ENCODE results near the gene TMIGD1. TPM values are rescaled to one million over a fixed set of nuclear protein-coding genes. Genes with fewer than 3 reads are reported as not detected.
"Not testable (repeated sequence)": the region's sequence is repeated elsewhere in the genome, so short reads cannot be mapped to it uniquely, and the experiment has no call there.

TMIGD1 gene
- total and polyA plus RNA-seq, 2 donors (not counting 3 experiments of a cell fraction or from before 2014, with no cell fraction given), result not detected

DNA sequence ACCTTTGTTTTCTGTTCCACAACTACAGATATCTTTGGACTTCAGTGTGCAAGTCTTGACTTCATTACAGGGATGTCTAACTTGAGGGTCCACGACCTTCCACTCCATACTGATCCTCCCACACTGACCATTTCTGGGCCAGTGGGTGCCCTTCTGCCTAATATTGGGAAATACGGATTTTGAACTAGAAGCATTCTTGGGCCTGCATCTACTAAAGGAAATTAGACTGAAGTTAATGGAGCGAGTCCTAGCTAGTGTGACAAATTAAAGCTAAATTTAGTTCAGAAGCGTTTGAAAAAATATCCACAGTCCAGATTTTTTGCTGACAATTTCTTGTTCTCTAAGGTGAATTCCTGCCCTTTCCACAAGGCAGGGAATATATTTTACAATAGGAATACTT, 9.9 kb upstream of the TMIGD1 start:
- Histone ChIP-seq H3K4me3 (replicated peaks in 1 of 3; ENCODE audit: insufficient read depth in 1 of 3, low read depth in 1 of 3, low read length in 3 of 3) (no peak overlapping the region), H3K27ac (ENCODE audit: insufficient read depth, low read depth, low read length) (no peak overlapping the region), H2AFZ (ENCODE audit: low read depth, low read length) (no peak overlapping the region), H3K36me3 (ENCODE audit: control insufficient read depth in 2 of 2, extremely low read depth in 1 of 2, insufficient read depth in 2 of 2, low read length in 2 of 2) (no peaks in the 10 kb centered on the region), H3K9me3 (replicated peaks; ENCODE audit: control insufficient read depth, insufficient read depth, low read length) (no peaks in the 10 kb centered on the region), H3K27me3 (ENCODE audit: control insufficient read depth in 2 of 2, insufficient read depth in 2 of 2, low read length in 2 of 2) (no peaks in the 10 kb centered on the region), H3K79me2 (ENCODE audit: control insufficient read depth, insufficient read depth, low read length) (no peaks in the 10 kb centered on the region), H3K4me1 (ENCODE audit: control insufficient read depth, extremely low read depth, insufficient read depth, low read length) (peaks cover 26% of the 10 kb centered on the region), H3K9me1 (replicated peaks; ENCODE audit: control insufficient read depth, extremely low read depth, insufficient read depth, low read length) (no peaks in the 10 kb centered on the region), H3K4me2 (ENCODE audit: insufficient read depth, low read length) (no peak overlapping the region), H3K9ac (replicated peaks; ENCODE audit: extremely low read depth, insufficient read depth, low read length) (no peak overlapping the region), H4K20me1 (replicated peaks; ENCODE audit: control insufficient read depth, extremely low read depth, insufficient read depth, low read length) (no peaks in the 10 kb centered on the region)
- CTCF ChIA-PET, result interaction anchor here (1.5 kb wide), 1 partner anchor 9 kb away, joined by 4 read pairs; no protein-coding TSS in a partner anchor
- intact Hi-C loops (cut with micrococcal nuclease), result loop anchor here (5.0 kb wide), 1 partner anchor 374 kb away; no protein-coding TSS in a partner anchor
- BruUV-seq (replicated peaks), result no TSS peak
- POLR2A ChIA-PET, result no interaction called here
- TF ChIP-seq JUN (IDR thresholded peaks at IDR 0.05; ENCODE audit: borderline replicate concordance, insufficient read depth, insufficient read length, low read depth), result no peak
- TF ChIP-seq, protein P1, sequence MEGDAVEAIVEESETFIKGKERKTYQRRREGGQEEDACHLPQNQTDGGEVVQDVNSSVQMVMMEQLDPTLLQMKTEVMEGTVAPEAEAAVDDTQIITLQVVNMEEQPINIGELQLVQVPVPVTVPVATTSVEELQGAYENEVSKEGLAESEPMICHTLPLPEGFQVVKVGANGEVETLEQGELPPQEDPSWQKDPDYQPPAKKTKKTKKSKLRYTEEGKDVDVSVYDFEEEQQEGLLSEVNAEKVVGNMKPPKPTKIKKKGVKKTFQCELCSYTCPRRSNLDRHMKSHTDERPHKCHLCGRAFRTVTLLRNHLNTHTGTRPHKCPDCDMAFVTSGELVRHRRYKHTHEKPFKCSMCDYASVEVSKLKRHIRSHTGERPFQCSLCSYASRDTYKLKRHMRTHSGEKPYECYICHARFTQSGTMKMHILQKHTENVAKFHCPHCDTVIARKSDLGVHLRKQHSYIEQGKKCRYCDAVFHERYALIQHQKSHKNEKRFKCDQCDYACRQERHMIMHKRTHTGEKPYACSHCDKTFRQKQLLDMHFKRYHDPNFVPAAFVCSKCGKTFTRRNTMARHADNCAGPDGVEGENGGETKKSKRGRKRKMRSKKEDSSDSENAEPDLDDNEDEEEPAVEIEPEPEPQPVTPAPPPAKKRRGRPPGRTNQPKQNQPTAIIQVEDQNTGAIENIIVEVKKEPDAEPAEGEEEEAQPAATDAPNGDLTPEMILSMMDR (IDR thresholded peaks at IDR 0.05; ENCODE audit: extremely low read depth in 1 of 2, insufficient read depth in 1 of 2, low read depth in 1 of 2, low read length in 2 of 2), result no peak
- no peak for TF ChIP-seq POLR2A (IDR thresholded peaks at IDR 0.05; ENCODE audit: low read depth, low read length)
- TF ChIP-seq, protein P2, sequence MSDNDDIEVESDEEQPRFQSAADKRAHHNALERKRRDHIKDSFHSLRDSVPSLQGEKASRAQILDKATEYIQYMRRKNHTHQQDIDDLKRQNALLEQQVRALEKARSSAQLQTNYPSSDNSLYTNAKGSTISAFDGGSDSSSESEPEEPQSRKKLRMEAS (IDR thresholded peaks at IDR 0.05; ENCODE audit: insufficient read depth, insufficient read length), result no peak
- TF ChIP-seq EZH2 (IDR thresholded peaks at IDR 0.05; ENCODE audit: borderline replicate concordance, low read depth, low read length, severe bottlenecking), result no peak
- no peak for TF ChIP-seq GATA2 (IDR thresholded peaks at IDR 0.05; ENCODE audit: insufficient read depth, insufficient read length, low read depth, low read length)
- TF ChIP-seq FOS (IDR thresholded peaks at IDR 0.05; ENCODE audit: borderline replicate concordance, insufficient read depth, low read length), result no peak
- no peak for TF ChIP-seq MYC (IDR thresholded peaks at IDR 0.05; ENCODE audit: low read depth, low read length)
- no peak for TF ChIP-seq POLR2AphosphoS5 (IDR thresholded peaks at IDR 0.05; ENCODE audit: insufficient read depth, low read depth, low read length)
- FAIRE-seq, result no peak
- dilution Hi-C loops (cut with MboI; ENCODE audit: extremely low pct_ligation_motif_present, low sequenced_read_pairs), result no loop called here
- DNase-seq (ENCODE audit: low read depth, low spot score), result no peak

DNA sequence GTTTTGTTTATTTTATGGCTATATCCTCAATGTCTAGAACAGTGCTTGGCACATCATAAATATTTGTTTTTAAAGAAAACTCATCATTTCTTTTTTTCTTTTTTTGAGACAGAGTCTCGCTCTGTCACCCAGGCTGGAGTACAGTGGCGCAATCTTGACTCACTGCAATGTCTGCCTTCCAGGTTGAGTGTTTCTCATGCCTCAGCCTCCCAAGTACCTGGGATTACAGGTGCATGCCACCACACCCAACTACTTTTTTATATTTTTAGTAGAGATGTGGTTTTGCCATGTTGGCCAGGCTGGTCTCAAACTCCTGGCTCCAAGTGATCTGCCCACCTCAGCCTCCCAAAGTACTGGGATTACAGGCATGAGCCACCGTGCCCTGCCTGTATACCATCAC, 9.4 kb upstream of the TMIGD1 start:
- FAIRE-seq; BruUV-seq (replicated peaks); H3K9ac ChIP-seq (replicated peaks; ENCODE audit: extremely low read depth, insufficient read depth, low read length); H3K9me3 ChIP-seq (replicated peaks; ENCODE audit: control insufficient read depth, insufficient read depth, low read length); H3K36me3 ChIP-seq (ENCODE audit: control insufficient read depth in 2 of 2, extremely low read depth in 1 of 2, insufficient read depth in 2 of 2, low read length in 2 of 2); H3K79me2 ChIP-seq (ENCODE audit: control insufficient read depth, insufficient read depth, low read length); H4K20me1 ChIP-seq (replicated peaks; ENCODE audit: control insufficient read depth, extremely low read depth, insufficient read depth, low read length); POLR2A ChIA-PET; H2AFZ ChIP-seq (ENCODE audit: low read depth, low read length); CTCF ChIA-PET; H3K27me3 ChIP-seq (ENCODE audit: control insufficient read depth in 2 of 2, insufficient read depth in 2 of 2, low read length in 2 of 2); H3K4me2 ChIP-seq (ENCODE audit: insufficient read depth, low read length); H3K4me3 ChIP-seq (replicated peaks in 1 of 3; ENCODE audit: insufficient read depth in 1 of 3, low read depth in 1 of 3, low read length in 3 of 3); dilution Hi-C loops (cut with MboI; ENCODE audit: extremely low pct_ligation_motif_present, low sequenced_read_pairs); H3K9me1 ChIP-seq (replicated peaks; ENCODE audit: control insufficient read depth, extremely low read depth, insufficient read depth, low read length); DNase-seq (ENCODE audit: low read depth, low spot score); H3K27ac ChIP-seq (ENCODE audit: insufficient read depth, low read depth, low read length): not testable (repeated sequence)
- peaks cover 26% of the 10 kb centered on the region for H3K4me1 ChIP-seq (ENCODE audit: control insufficient read depth, extremely low read depth, insufficient read depth, low read length)
- intact Hi-C loops (cut with micrococcal nuclease), result loop anchor here (5.0 kb wide), 1 partner anchor 374 kb away; no protein-coding TSS in a partner anchor
